Measurements from ENCODE around the gene DDN.

The DDN gene

GRCh38 chr12:49019443-49020324 is 20.5 kb upstream of the DDN start:
- peak; percentile 52 for DNase-seq (ENCODE audit: low read depth)
- peak overlapping the region; percentile 86 for H3K4me3 ChIP-seq (ENCODE audit: low read depth, low read length)
- TF ChIP-seq CTCF (IDR thresholded peaks at IDR 0.05; ENCODE audit: insufficient read depth, low read depth, low read length, missing control alignments), result peak; percentile 50

GRCh38 chr12:49019120-49019430 is 19.9 kb upstream of the DDN start:
- TF ChIP-seq CTCF (IDR thresholded peaks at IDR 0.05; ENCODE audit: insufficient read depth, low read depth, low read length, missing control alignments), result no peak
- H3K4me3 ChIP-seq (ENCODE audit: low read depth, low read length), result peak overlapping the region; percentile 86
- no peak for DNase-seq (ENCODE audit: low read depth)

- peak within 1 kb of the TSS; percentile 86 for H3K4me3 ChIP-seq (ENCODE audit: low read depth, low read length)
- TF ChIP-seq CTCF (IDR thresholded peaks at IDR 0.05; ENCODE audit: insufficient read depth, low read depth, low read length, missing control alignments), result peak; percentile 59
- DNase-seq (ENCODE audit: low read depth), result peak; percentile 98
These were observed 19.3 kb upstream of the DDN start, which contains the start of gene PRKAG1 for GRCh38 chr12:49018261-49019119. Gene PRKAG1, minus strand, starts transcription at chr12:49018776. Its CDS starts 36 bp downstream, at chr12:49018740.

- DNase-seq (ENCODE audit: low read depth), result peak; percentile 56
These were observed 18.7 kb upstream of the DDN start for GRCh38 chr12:49017891-49018260.

DNA sequence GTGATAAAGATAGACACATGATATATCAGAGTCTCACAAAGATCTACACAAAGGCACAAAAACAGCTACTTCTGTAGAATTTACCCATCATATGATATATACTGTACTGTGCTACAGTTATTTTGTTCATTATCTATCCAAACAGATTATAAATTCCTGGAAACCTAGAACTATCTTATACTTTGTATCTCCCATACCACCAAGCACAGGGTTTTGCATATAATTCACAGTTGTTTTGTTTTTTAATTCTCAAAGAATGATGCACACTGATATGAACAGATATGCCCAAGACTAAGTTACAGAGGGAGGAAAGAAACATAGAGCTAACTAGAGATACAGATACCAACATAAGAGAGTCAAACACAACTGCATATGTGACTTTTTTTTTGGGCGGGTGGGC is 16.0 kb upstream of the DDN start:
- TF ChIP-seq CTCF (IDR thresholded peaks at IDR 0.05; ENCODE audit: insufficient read depth, low read depth, low read length, missing control alignments), result no peak
- DNase-seq (ENCODE audit: low read depth), result no peak
- H3K4me3 ChIP-seq (ENCODE audit: low read depth, low read length), result no peak overlapping the region

More at GRCh38 chr12:49017891-49018260, 18.7 kb upstream of the DDN start:
- TF ChIP-seq CTCF (IDR thresholded peaks at IDR 0.05; ENCODE audit: insufficient read depth, low read depth, low read length, missing control alignments), result no peak
- H3K4me3 ChIP-seq (ENCODE audit: low read depth, low read length), result peak overlapping the region; percentile 86

GRCh38 chr12:49014547-49014946 is 15.4 kb upstream of the DDN start:
- TF ChIP-seq CTCF (IDR thresholded peaks at IDR 0.05; ENCODE audit: insufficient read depth, low read depth, low read length, missing control alignments), result no peak
- no peak for DNase-seq (ENCODE audit: low read depth)

More at GRCh38 chr12:49014547-49014946, 15.4 kb upstream of the DDN start:
- no peak overlapping the region for H3K4me3 ChIP-seq (ENCODE audit: low read depth, low read length)
